Stimulated activated CD8-positive, alpha-beta memory T cell treated with anti-CD3 and anti-CD28 coated beads, Interleukin-7, amount 100 ng/mL, for 1 hour (primary cell): ENCODE measurements around the gene ROBO1.

Source experiments
- DNase-seq, 2 donors: peaks; one replicate each; pipeline ENCODE4 v3.0.0-alpha.2; 2020; ENCODE audit warnings: low read depth in 2 of 2

ROBO1 gene

GRCh38 chr3:78878789-78879188 is 889.0 kb downstream of the ROBO1 start:
- no peak for DNase-seq

- no peak for DNase-seq
Observed at GRCh38 chr3:78878011-78878410, 889.8 kb downstream of the ROBO1 start.

- no peak for DNase-seq
Observed at GRCh38 chr3:78875851-78876250, 891.9 kb downstream of the ROBO1 start.

GRCh38 chr3:78875436-78875835 is 892.4 kb downstream of the ROBO1 start:
- no peak for DNase-seq

GRCh38 chr3:78873641-78874040 is 894.2 kb downstream of the ROBO1 start:
- DNase-seq, result no peak

GRCh38 chr3:78872195-78872594 is 895.6 kb downstream of the ROBO1 start:
- DNase-seq, result no peak

- DNase-seq, result no peak
Observed at GRCh38 chr3:78871048-78871447, 896.8 kb downstream of the ROBO1 start.

GRCh38 chr3:78870484-78870883 is 897.3 kb downstream of the ROBO1 start:
- DNase-seq, result no peak

GRCh38 chr3:78868570-78868969 is 899.2 kb downstream of the ROBO1 start:
- no peak for DNase-seq

- DNase-seq, result no peak
Observed at GRCh38 chr3:78867409-78868372, 900.1 kb downstream of the ROBO1 start.

GRCh38 chr3:78863306-78864203 is 904.2 kb downstream of the ROBO1 start:
- DNase-seq, result no peak

GRCh38 chr3:78861156-78861555 is 906.6 kb downstream of the ROBO1 start:
- no peak for DNase-seq

- no peak for DNase-seq
Observed at GRCh38 chr3:78860567-78860966, 907.2 kb downstream of the ROBO1 start.

GRCh38 chr3:78858910-78859309 is 908.9 kb downstream of the ROBO1 start:
- no peak for DNase-seq

GRCh38 chr3:78858174-78858573 is 909.6 kb downstream of the ROBO1 start:
- no peak for DNase-seq

- DNase-seq, result no peak
Observed at GRCh38 chr3:78857494-78858111, 910.2 kb downstream of the ROBO1 start.

- no peak for DNase-seq
Observed at GRCh38 chr3:78856164-78856563, 911.6 kb downstream of the ROBO1 start.

GRCh38 chr3:78855190-78855589 is 912.6 kb downstream of the ROBO1 start:
- DNase-seq, result no peak

- no peak for DNase-seq
Observed at GRCh38 chr3:78848392-78849288, 919.2 kb downstream of the ROBO1 start.

GRCh38 chr3:78847603-78848002 is 920.2 kb downstream of the ROBO1 start:
- no peak for DNase-seq

- no peak for DNase-seq
Observed at GRCh38 chr3:78847203-78847602, 920.6 kb downstream of the ROBO1 start.
